ENCODE data around the gene COG5.

COG5 gene

DNA sequence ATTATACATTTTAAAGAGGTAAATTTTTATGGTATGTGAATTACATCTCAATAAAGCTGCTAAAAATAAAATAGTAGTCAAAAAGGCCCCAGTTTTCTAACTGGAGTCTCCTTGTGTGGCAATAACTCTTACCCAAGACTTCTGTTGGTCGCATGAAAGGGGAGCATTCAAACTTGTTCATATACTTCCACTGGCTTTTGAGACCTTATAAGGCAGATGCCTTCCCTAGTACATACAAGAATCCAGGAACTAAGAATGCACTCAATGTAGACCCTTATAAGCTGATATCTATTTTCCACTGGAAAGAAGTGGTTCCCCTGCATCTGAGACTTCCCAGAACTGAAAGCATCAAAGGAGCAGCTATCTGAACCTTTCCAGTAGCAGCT, 29.3 kb upstream of the COG5 start:
- CTCF ChIA-PET: interaction anchor here (0.6 kb wide), 1 partner anchor 126 kb away, joined by 5 read pairs; no protein-coding TSS in a partner anchor
- POLR2A ChIA-PET (ENCODE audit: low non-redundant PET): no interaction called here
- TF ChIP-seq, protein P1, sequence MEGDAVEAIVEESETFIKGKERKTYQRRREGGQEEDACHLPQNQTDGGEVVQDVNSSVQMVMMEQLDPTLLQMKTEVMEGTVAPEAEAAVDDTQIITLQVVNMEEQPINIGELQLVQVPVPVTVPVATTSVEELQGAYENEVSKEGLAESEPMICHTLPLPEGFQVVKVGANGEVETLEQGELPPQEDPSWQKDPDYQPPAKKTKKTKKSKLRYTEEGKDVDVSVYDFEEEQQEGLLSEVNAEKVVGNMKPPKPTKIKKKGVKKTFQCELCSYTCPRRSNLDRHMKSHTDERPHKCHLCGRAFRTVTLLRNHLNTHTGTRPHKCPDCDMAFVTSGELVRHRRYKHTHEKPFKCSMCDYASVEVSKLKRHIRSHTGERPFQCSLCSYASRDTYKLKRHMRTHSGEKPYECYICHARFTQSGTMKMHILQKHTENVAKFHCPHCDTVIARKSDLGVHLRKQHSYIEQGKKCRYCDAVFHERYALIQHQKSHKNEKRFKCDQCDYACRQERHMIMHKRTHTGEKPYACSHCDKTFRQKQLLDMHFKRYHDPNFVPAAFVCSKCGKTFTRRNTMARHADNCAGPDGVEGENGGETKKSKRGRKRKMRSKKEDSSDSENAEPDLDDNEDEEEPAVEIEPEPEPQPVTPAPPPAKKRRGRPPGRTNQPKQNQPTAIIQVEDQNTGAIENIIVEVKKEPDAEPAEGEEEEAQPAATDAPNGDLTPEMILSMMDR (conservative IDR thresholded peaks at IDR 0.05; ENCODE audit: low read depth): no peak
- H3K27ac ChIP-seq: no peak overlapping the region
- DNase-seq (ENCODE audit: low spot score): no peak

DNA sequence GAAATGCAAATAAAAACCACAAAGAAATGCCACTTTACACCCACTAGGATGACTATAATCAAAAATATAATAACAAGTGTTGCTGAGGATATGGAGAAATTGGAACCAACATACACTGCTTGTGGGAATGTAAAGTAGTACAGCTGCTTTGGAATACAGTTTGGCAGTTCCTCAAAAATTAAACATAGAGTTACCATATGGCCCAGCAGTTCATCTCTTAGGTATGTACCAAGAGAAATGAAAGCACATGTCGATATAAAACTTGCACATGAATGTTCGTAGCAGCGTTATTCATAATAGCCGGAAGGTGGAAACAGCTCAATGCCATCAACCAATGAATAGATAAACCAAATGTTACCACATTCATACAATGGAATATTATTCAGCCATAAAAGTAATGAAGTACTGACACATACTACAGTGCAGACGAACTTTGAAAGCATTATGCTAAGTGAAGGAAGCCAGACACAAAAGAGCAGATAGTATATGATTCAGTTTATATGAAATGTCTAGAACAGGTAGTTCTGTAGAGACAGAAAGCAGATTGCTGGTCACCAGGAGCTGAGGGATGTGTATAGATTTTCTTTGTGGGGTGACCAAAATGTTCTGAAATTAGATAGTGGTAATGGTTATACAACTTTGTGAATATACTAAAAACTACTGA, 28.8 kb upstream of the COG5 start:
- TF ChIP-seq, protein P1 (conservative IDR thresholded peaks at IDR 0.05; ENCODE audit: low read depth): no peak
- H3K27ac ChIP-seq: no peak overlapping the region
- POLR2A ChIA-PET (ENCODE audit: low non-redundant PET): no interaction called here
- CTCF ChIA-PET: interaction anchor here (0.6 kb wide), 1 partner anchor 126 kb away, joined by 5 read pairs; no protein-coding TSS in a partner anchor
- no peak for DNase-seq (ENCODE audit: low spot score)

DNA sequence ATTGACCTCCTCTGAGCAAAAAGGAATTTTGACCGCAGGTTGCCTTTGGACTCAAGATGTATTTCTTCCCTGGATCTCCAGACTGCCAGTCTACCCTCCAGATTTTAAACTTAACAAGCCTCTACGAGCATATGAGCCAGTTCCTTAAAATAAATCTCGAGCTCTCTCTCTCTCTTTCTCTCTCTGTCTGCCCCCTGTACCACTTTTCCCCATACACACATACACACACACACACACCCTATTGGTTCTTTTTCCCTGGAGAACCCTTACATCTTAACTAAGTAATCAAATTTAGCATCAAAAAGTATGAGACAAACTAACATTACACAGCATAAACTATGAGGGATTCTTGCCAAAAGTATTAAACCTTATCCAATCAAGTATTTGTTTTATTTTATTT, 27.7 kb upstream of the COG5 start:
- TF ChIP-seq, protein P1 (conservative IDR thresholded peaks at IDR 0.05; ENCODE audit: low read depth): no peak
- CTCF ChIA-PET: no interaction called here
- POLR2A ChIA-PET (ENCODE audit: low non-redundant PET): no interaction called here
- no peak overlapping the region for H3K27ac ChIP-seq
- no peak for DNase-seq (ENCODE audit: low spot score)

DNA sequence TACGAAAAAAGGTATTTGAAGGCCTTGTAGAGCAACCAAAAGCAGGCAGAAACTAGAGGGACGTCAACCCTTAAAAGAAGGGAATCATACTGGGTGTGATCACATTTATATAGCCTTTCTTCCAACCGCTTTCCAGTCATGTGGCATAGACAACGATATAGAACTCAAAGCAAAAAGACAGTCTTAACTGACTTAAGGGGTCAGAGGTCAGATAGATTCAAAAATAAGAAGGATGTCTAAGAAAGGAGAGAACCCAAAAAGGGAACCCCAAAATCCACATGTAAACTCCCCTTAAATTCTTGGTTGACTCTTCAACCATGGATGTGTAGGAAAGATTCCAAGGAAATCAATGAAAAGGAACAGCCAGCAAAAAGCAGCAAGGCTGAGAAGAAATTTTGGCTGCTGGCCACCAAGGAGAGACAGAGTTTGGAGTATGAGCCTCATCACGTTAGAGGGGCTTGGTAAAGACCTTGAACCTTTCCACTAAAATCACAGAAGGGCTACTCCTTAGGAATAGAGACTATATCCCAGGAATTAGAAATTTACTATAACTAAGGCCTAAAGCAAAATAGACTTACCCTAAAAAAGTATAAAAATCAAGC, 24.9 kb upstream of the COG5 start:
- H3K27ac ChIP-seq: no peak overlapping the region
- ChIA-PET CTCF (no interaction called here), POLR2A (ENCODE audit: low non-redundant PET) (no interaction called here)
- DNase-seq (ENCODE audit: low spot score): no peak
- TF ChIP-seq, protein P1 (conservative IDR thresholded peaks at IDR 0.05; ENCODE audit: low read depth): no peak

DNA sequence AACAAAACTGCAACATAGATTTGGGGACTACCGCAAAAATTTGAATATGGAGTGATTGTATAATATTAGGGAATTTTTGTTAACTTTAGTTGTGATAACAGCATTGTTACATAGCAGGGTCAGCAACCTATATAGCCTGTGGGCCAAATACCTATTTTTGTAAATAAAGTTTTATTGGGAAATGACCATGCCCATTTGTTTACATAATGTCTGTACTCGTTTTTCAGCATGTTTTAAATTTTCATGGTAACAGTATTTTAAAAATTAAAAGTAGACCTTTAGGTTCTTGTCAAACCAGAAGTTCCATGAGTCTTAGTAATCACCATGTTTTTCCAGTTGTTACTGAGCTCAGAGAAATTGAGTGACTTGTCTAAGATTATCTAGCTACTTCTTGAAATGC, 21.0 kb upstream of the COG5 start:
- TF ChIP-seq, protein P1 (conservative IDR thresholded peaks at IDR 0.05; ENCODE audit: low read depth): no peak
- ChIA-PET POLR2A (ENCODE audit: low non-redundant PET) (no interaction called here), CTCF (interaction anchor here (0.7 kb wide), 1 partner anchor 792 kb away, joined by 4 read pairs; no protein-coding TSS in a partner anchor)
- H3K27ac ChIP-seq: no peak overlapping the region
- DNase-seq (ENCODE audit: low spot score): no peak

DNA sequence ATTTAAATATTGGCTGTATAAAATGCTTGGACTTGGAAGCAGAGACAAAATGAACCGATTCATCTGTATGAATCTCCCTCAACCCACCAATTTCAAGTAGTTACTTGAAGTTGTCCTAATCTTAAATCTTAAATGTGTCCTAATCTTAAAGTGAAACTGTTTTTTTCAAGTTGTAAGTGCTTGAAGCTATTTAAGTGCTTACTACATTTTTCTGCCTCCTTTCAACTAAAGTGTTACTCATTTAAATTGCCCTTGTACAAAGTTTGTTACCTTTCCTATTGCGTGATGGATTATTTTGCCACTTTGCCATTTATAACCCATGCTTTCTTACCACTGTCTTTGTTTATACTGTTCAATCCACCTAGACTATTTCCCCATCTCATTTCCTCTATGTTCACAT, 19.2 kb upstream of the COG5 start:
- POLR2A ChIA-PET (ENCODE audit: low non-redundant PET): no interaction called here
- no peak overlapping the region for H3K27ac ChIP-seq
- DNase-seq (ENCODE audit: low spot score): no peak
- CTCF ChIA-PET: no interaction called here
- TF ChIP-seq, protein P1 (conservative IDR thresholded peaks at IDR 0.05; ENCODE audit: low read depth): no peak
